ENCODE measurements around the gene PIEZO1.

The PIEZO1 gene

GRCh38 chr16:88784856-88785105 is 239 bp downstream of the PIEZO1 start:
- H3K4me1 Mint-ChIP-seq (ENCODE audit: low read depth) = peaks cover 39% of the 10 kb centered on the region
- peaks cover 2% of the 10 kb centered on the region for H3K36me3 Mint-ChIP-seq (ENCODE audit: low read depth)
- H3K9me3 Mint-ChIP-seq = no peaks in the 10 kb centered on the region
- no peak overlapping the region for H3K27ac Mint-ChIP-seq
- peaks cover 4% of the 10 kb centered on the region for H3K27me3 Mint-ChIP-seq (ENCODE audit: low read depth)
- no peak overlapping the region for H3K4me3 Mint-ChIP-seq

DNA sequence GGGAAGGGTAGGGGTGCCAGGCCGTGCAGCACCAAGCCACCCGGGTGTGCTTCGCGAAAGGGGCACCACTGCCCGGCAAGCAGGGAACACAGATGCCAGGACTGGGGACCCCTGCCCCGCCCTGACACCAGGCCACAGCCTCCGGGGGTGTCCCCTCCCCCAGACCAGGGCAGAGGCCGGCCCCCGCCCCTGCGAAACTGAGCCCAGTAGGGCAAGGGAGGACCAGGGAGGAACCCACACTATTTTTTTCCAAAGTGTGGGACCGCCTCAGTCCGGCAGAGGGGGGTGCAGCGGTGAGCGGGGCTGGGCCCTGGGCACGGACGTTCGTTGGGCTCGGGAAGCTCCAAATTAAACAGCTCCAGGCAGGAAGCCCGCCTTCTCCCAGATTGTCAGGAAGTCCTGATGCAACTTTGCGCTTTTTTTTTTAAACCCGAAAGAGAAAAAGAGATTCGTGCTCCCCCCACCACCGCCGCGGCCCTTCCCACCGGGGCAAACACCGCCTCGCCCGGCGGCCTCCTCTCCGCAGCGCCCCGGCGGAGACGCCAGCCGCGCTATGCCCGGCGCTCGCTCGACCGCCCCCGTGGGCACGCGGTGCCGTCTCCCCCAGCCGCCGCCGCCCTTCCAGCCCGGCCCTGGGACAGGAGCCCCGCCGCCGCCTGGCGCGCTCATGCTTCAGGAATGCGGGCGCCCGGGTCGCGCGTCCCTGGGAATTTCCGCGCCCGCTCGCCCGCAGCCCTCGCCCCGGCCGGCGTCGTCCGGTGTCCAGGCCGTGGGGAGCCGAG is 755 bp downstream of the PIEZO1 start:
- H3K9me3 Mint-ChIP-seq = no peaks in the 10 kb centered on the region
- H3K36me3 Mint-ChIP-seq (ENCODE audit: low read depth) = peaks cover 2% of the 10 kb centered on the region
- H3K4me3 Mint-ChIP-seq = peak overlapping the region; percentile 88
- peaks cover 4% of the 10 kb centered on the region for H3K27me3 Mint-ChIP-seq (ENCODE audit: low read depth)
- peaks cover 35% of the 10 kb centered on the region for H3K4me1 Mint-ChIP-seq (ENCODE audit: low read depth)
- H3K27ac Mint-ChIP-seq = peak overlapping the region; percentile 87

GRCh38 chr16:88783391-88784073 is 1.5 kb downstream of the PIEZO1 start:
- Mint-ChIP-seq H3K36me3 (ENCODE audit: low read depth) (peaks cover 2% of the 10 kb centered on the region), H3K27ac (peak overlapping the region; percentile 87), H3K4me3 (peak overlapping the region; percentile 88), H3K4me1 (ENCODE audit: low read depth) (peaks cover 35% of the 10 kb centered on the region), H3K27me3 (ENCODE audit: low read depth) (peaks cover 4% of the 10 kb centered on the region), H3K9me3 (no peaks in the 10 kb centered on the region)

DNA sequence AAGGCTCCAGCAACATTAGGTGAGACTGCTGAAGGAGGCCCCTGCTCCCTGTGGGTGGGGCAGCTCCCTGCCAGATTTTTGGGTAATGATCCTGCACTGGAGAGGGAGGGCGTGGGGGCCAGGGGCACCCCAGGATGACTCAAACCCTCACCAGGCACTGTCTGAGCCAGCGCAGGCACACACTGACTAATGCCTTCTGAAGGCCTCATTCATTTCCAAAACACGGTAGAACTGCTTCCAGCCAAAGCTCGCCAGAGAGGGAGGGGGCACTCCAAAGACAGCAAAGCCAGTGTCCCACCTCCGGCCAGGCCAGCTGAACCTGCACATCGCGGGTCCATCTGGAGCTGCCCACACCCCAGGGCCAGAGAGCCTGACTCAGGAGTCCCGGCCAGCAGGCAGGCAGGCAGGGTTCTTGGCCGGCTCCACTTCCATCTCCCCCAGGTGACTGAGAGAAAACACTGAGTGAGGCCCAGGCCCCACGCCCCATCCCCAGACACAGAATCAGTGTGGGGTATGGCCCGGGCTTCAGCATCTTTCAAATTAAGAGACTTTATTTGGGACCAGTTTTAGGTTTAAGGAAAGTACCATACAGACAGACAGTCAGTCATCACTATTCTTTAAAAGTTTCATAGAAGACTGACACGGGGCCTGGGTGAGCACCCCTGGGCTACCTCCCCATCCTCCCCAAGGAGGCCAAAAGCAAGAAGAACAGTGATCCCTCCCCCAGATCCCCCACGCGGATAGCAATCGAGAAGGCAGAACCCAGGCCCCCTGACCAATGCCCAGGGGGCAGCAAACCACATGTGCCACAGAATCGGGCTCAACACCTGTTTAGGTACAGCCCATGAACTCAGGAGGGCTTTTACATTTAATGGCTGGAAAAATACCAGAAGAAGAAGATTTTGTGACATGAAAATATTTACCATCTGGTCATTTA is 2.3 kb downstream of the PIEZO1 start:
- Mint-ChIP-seq H3K9me3 (no peaks in the 10 kb centered on the region), H3K4me1 (ENCODE audit: low read depth) (peaks cover 38% of the 10 kb centered on the region), H3K27me3 (ENCODE audit: low read depth) (no peaks in the 10 kb centered on the region), H3K27ac (peak overlapping the region; percentile 87), H3K4me3 (peak overlapping the region; percentile 88), H3K36me3 (ENCODE audit: low read depth) (peaks cover 2% of the 10 kb centered on the region)

GRCh38 chr16:88781140-88782077 is 3.6 kb downstream of the PIEZO1 start:
- Mint-ChIP-seq H3K27me3 (ENCODE audit: low read depth) (no peaks in the 10 kb centered on the region), H3K27ac (peak overlapping the region; percentile 87), H3K4me1 (ENCODE audit: low read depth) (peaks cover 38% of the 10 kb centered on the region), H3K9me3 (no peaks in the 10 kb centered on the region), H3K4me3 (peak overlapping the region; percentile 88), H3K36me3 (ENCODE audit: low read depth) (peaks cover 2% of the 10 kb centered on the region)

- H3K4me3 Mint-ChIP-seq = peak overlapping the region; percentile 88
- H3K27me3 Mint-ChIP-seq (ENCODE audit: low read depth) = no peaks in the 10 kb centered on the region
- peak overlapping the region; percentile 87 for H3K27ac Mint-ChIP-seq
- H3K9me3 Mint-ChIP-seq = no peaks in the 10 kb centered on the region
- H3K36me3 Mint-ChIP-seq (ENCODE audit: low read depth) = peaks cover 2% of the 10 kb centered on the region
- H3K4me1 Mint-ChIP-seq (ENCODE audit: low read depth) = peaks cover 38% of the 10 kb centered on the region
Measured at GRCh38 chr16:88780142-88781062, 4.6 kb downstream of the PIEZO1 start.

DNA sequence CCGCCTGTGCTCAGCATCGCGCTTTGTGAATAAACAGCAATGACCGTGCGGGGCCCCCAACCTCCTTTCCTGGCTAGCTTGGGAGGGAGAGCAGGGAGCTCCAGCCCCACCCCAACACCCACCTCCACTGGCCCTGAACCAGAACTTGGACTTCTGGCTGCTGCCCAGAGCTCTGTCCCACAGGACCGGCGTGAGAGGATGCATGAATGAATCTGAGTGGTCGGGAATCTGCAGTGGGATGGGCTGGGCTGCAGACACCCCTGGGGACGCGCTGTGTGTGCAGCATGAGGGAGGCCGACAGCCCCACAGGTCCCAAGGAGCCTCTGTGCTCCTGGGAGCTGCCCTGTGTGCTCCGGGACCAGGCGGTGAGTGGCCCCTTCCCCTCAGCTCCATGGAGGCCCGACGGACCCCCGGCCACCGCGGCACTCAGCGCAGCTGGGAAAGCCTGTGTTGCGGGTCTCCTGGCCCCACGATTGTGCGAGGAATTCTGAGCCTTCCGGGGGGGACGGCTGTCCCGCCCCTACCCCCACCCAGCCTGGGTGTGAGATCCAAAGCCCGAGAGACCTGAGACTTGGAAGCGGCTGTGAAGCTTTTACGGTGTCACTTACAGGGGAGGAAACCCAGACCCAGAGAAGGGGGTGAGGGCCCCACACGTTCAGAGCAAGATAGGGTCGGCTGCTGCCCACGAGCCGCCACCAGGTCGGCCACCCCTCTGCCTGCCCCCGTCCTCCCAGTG is 5.4 kb downstream of the PIEZO1 start:
- Mint-ChIP-seq H3K9me3 (no peaks in the 10 kb centered on the region), H3K36me3 (ENCODE audit: low read depth) (peaks cover 2% of the 10 kb centered on the region), H3K27me3 (ENCODE audit: low read depth) (no peaks in the 10 kb centered on the region), H3K27ac (peak overlapping the region; percentile 87), H3K4me3 (no peak overlapping the region), H3K4me1 (ENCODE audit: low read depth) (peaks cover 41% of the 10 kb centered on the region)

DNA sequence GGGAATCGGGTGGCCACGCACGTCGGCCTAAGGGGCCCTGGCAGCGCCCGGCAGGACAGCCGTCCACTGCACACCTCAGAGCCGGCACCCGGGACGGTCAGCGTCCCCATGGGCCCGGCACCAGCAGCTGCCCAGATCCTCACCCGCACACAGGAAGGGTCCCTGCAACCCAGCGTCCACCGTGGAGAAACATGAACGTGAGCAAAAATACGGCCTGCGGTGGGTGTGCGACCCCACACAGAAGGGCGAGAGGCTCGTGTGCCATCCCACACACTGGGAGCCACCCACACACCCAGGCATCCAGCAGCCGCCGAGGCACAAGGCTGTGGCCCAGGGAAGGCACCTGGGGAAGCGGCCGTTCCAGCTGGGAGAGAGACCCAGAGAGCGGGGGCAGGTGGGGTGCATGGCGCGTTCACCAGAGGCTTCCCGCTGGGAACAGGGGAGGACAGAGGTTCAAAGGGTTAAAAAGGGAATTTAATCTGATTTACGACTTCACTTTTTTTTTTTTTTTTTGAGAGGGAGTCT is 6.4 kb downstream of the PIEZO1 start:
- Mint-ChIP-seq H3K4me3 (no peak overlapping the region), H3K4me1 (ENCODE audit: low read depth) (peaks cover 40% of the 10 kb centered on the region), H3K27me3 (ENCODE audit: low read depth) (no peaks in the 10 kb centered on the region), H3K27ac (no peak overlapping the region), H3K36me3 (ENCODE audit: low read depth) (peaks cover 2% of the 10 kb centered on the region), H3K9me3 (no peaks in the 10 kb centered on the region)

DNA sequence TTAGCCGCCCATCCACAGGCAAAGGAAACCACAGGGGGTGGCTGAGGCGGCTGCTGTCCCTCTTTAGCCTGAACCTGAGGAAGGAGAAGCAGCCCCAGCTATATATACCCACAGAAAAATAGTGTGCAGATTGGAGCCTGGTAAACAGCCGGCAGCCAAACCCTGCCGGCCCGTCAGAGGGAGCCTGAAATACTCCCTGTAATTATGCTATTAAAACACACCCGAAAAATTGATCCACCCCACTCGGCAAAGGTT is 6.8 kb downstream of the PIEZO1 start:
- Mint-ChIP-seq H3K27me3 (ENCODE audit: low read depth) (no peaks in the 10 kb centered on the region), H3K36me3 (ENCODE audit: low read depth) (peaks cover 2% of the 10 kb centered on the region), H3K4me1 (ENCODE audit: low read depth) (peaks cover 36% of the 10 kb centered on the region), H3K27ac (no peak overlapping the region), H3K4me3 (no peak overlapping the region), H3K9me3 (no peaks in the 10 kb centered on the region)

DNA sequence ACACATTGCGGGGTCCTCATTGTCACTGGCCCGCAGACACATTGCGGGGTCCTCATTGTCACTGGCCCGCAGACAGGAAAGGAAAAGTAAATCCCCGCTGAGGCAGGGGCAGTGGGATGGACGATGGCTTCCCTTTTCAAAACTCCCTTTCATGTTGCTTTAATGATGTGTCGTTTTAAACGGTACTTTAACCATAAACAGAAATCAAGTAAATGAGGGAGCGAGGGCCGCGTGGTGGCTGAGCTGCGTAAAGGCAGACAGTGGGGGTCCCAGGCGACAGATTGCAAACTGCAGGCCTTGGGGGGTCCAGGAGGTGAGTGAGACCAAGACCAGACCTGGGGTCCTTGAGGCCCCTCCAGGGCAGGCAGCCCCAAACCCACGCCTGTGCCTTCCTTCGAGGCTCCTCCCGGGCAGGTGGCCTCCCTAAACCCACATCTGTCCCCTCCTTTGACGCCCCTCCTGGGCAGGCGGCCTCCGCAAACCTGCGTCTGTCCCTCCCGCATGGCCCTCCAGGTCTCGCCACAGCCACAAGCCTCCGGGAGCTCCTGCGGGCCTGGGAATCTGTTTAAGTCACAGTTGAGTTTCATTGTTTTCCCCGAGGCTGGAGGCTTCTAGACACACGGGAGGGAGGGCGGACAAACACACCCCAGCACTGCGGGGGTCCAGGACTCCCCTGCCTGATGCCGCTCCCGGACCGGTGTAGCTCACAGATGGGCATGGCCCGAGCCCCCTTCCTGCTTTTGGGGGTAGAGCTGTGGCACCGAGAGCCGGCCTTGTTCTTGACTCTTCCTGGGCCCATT is 7.3 kb downstream of the PIEZO1 start:
- no peaks in the 10 kb centered on the region for H3K9me3 Mint-ChIP-seq
- H3K27ac Mint-ChIP-seq = no peak overlapping the region
- H3K27me3 Mint-ChIP-seq (ENCODE audit: low read depth) = no peaks in the 10 kb centered on the region
- H3K36me3 Mint-ChIP-seq (ENCODE audit: low read depth) = no peaks in the 10 kb centered on the region
- H3K4me3 Mint-ChIP-seq = no peak overlapping the region
- peaks cover 31% of the 10 kb centered on the region for H3K4me1 Mint-ChIP-seq (ENCODE audit: low read depth)

DNA sequence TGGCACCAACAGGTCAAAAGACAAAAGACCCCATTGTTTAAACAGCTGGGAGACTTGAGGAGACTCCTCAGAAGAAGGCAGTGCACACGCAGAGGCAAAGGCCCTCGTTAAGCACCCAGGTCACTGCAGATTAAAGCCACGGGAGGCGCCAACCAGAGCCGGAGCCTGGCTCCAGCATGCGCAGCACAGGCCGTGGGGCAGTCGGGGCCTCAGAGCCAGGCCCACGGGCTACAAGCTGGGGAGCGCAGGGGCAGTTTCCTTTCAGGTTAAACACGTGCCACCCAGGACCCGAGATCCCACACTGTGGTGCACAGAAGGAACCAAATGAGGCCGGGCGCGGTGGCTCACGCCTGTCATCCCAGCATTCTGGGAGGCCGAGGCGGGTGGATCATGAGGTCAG is 9.2 kb downstream of the PIEZO1 start:
- Mint-ChIP-seq H3K9me3 (no peaks in the 10 kb centered on the region), H3K4me1 (ENCODE audit: low read depth) (peaks cover 13% of the 10 kb centered on the region), H3K27me3 (ENCODE audit: low read depth) (no peaks in the 10 kb centered on the region), H3K36me3 (ENCODE audit: low read depth) (no peaks in the 10 kb centered on the region), H3K4me3 (no peak overlapping the region), H3K27ac (no peak overlapping the region)

Measured in T-helper 1 cell treated with Interleukin-12 subunit alpha and Interleukin-12 subunit beta and Interleukin-4 antibody, amounts not matched to agents 30 μg/mL and 1 μg/mL, for 36 hours (primary cell).